SK-N-SH (cell line): Measurements from ENCODE around the gene DPP10. TPM values are rescaled to one million over a fixed set of nuclear protein-coding genes. Genes with fewer than 3 reads are reported as not detected.

Experiments used
- CTCF ChIA-PET: fragments of 300-600, 350-600 bp; formaldehyde crosslinking; extraction: SDS; loops from one replicate; lab custom pipeline; 2021; lab: Yijun Ruan, JAX
- POLR2A ChIA-PET: fragments of 350-600 bp; sonication (Branson Sonifier 250); formaldehyde crosslinking; extraction: SDS; loops from one replicate; lab custom pipeline; 2020; ENCODE audit warnings: antibody characterized with exemption, inconsistent platforms; lab: Yijun Ruan, JAX
- DNase-seq: peaks from one replicate; pipeline ENCODE4 v3.0.0; 2012
- H2AFZ ChIP-seq: fragments of 200-600 bp; sonication (generic); 2 replicates; pipeline ENCODE4 v1.8.1; 2016; ENCODE audit warnings: antibody characterized with exemption, mild to moderate bottlenecking, low read depth
- H3F3A ChIP-seq: fragments of 200-600 bp; sonication (generic); replicated peaks from 2 replicates; pipeline ENCODE3; 2016; ENCODE audit warnings: antibody characterized with exemption, mild to moderate bottlenecking; ENCODE audit not compliant: insufficient read depth
- H3K27ac ChIP-seq, 2 experiments: fragments of 200-500 bp in 1 of 2; fragments of 200-600 bp in 1 of 2; sonication (Bioruptor generic) in 1 of 2; sonication (generic), shearing (Covaris generic) in 1 of 2; 2 replicates each; pipeline versions ENCODE4 v1.5.1 to v1.6.1; 2014 to 2016; ENCODE audit warnings: low read depth in 2 of 2, inconsistent platforms in 1 of 2, low read length in 1 of 2, mild to moderate bottlenecking in 1 of 2, mixed read lengths in 1 of 2
- H3K27me3 ChIP-seq: fragments of 200-600 bp; sonication (generic), shearing (Covaris generic); 2 replicates; pipeline ENCODE4 v1.6.1; 2016; ENCODE audit warnings: mixed run types; ENCODE audit not compliant: insufficient read depth
- H3K36me3 ChIP-seq, 2 experiments: fragments of 200-500 bp in 1 of 2; fragments of 200-600 bp in 1 of 2; sonication (Bioruptor generic) in 1 of 2; sonication (generic) in 1 of 2; replicated peaks in 1 of 2; 2 replicates each; pipeline versions ENCODE3 to v1.5.1; 2014 to 2016; ENCODE audit warnings: low read length in 1 of 2, mild to moderate bottlenecking in 1 of 2; ENCODE audit not compliant: insufficient read depth in 2 of 2, control insufficient read depth in 1 of 2
- H3K4me1 ChIP-seq, 2 experiments: fragments of 200-500 bp in 1 of 2; fragments of 200-600 bp in 1 of 2; sonication (Bioruptor generic) in 1 of 2; sonication (generic), shearing (Covaris generic) in 1 of 2; 2 replicates each; pipeline versions ENCODE4 v1.5.1 to v1.6.1; 2014 to 2016; ENCODE audit warnings: low read depth in 1 of 2, low read length in 1 of 2, mixed run types in 1 of 2; ENCODE audit not compliant: insufficient read depth in 2 of 2, control insufficient read depth in 1 of 2
- H3K4me2 ChIP-seq: fragments of 200-600 bp; sonication (generic), shearing (Covaris generic); 2 replicates; pipeline ENCODE4 v1.6.1; 2017; ENCODE audit warnings: mixed run types
- H3K4me3 ChIP-seq, 2 experiments: fragments of 200-500 bp in 1 of 2; fragments of 200-600 bp in 1 of 2; sonication (Bioruptor generic) in 1 of 2; sonication (generic), shearing (Covaris generic) in 1 of 2; 2 replicates each; pipeline versions ENCODE4 v1.5.1 to v1.8.1; 2014 to 2016; ENCODE audit warnings: low read depth in 2 of 2, inconsistent platforms in 1 of 2, low read length in 1 of 2, mild to moderate bottlenecking in 1 of 2, mixed read lengths in 1 of 2, moderate library complexity in 1 of 2
- H3K79me2 ChIP-seq: fragments of 200-600 bp; sonication (generic); 2 replicates; pipeline ENCODE4 v1.8.1; 2017; ENCODE audit warnings: mild to moderate bottlenecking; ENCODE audit not compliant: insufficient read depth
- H3K9ac ChIP-seq: fragments of 200-600 bp; sonication (generic); 2 replicates; pipeline ENCODE4 v1.6.1; 2017; ENCODE audit warnings: mixed run types
- H3K9me2 ChIP-seq: fragments of 200-600 bp; sonication (generic); 2 replicates; pipeline ENCODE4 v1.6.1; 2017; ENCODE audit warnings: mixed run types
- H3K9me3 ChIP-seq: fragments of 200-600 bp; sonication (generic); 2 replicates; pipeline ENCODE4 v1.6.1; 2017; ENCODE audit warnings: mixed run types, mild to moderate bottlenecking, moderate library complexity
- H4K20me1 ChIP-seq: fragments of 200-600 bp; sonication (generic); 2 replicates; pipeline ENCODE4 v1.6.1; 2017; ENCODE audit warnings: mild to moderate bottlenecking, mixed run types; ENCODE audit not compliant: insufficient read depth
- CHD2 ChIP-seq: fragments of 150-350 bp; IDR thresholded peaks from 2 replicates; pipeline ENCODE4 v1.6.1; 2018; ENCODE audit warnings: low read length; ENCODE audit not compliant: partially characterized antibody
- ELF1 ChIP-seq: IDR thresholded peaks from 2 replicates; pipeline ENCODE4 v1.4.0; 2012
- EP300 ChIP-seq, 2 experiments: IDR thresholded peaks; 2 replicates each; pipeline versions ENCODE4 v1.4.0 to v1.6.1; 2012; ENCODE audit warnings: borderline replicate concordance in 1 of 2, low read depth in 1 of 2, low read length in 1 of 2
- FOSL2 ChIP-seq: IDR thresholded peaks from 2 replicates; pipeline ENCODE4 v1.4.0; 2012; ENCODE audit warnings: low read depth, mild to moderate bottlenecking, moderate library complexity, borderline replicate concordance
- FOXM1 ChIP-seq: IDR thresholded peaks from 2 replicates; pipeline ENCODE4 v1.4.0; 2012; ENCODE audit warnings: low read depth, mild to moderate bottlenecking
- GATA2 ChIP-seq: sonication (generic); formaldehyde crosslinking; IDR thresholded peaks from 2 replicates; pipeline ENCODE4 v1.5.0; 2020; ENCODE audit warnings: mild to moderate bottlenecking, missing genetic modification reagents
- JUND ChIP-seq: IDR thresholded peaks from 2 replicates; pipeline ENCODE4 v1.4.0; 2012
- MEF2A ChIP-seq: IDR thresholded peaks from 2 replicates; pipeline ENCODE4 v1.4.0; 2012; ENCODE audit warnings: low read depth, borderline replicate concordance
- NFIC ChIP-seq: IDR thresholded peaks from 2 replicates; pipeline ENCODE4 v1.4.0; 2012; ENCODE audit warnings: borderline replicate concordance
- NRF1 ChIP-seq: IDR thresholded peaks from 2 replicates; pipeline ENCODE4 v1.6.1; 2012; ENCODE audit warnings: low read depth, mild to moderate bottlenecking, low read length
- POLR2AphosphoS5 ChIP-seq: IDR thresholded peaks from 2 replicates; pipeline ENCODE4 v1.6.1; 2012; ENCODE audit warnings: low read depth, low read length
- TCF12 ChIP-seq: IDR thresholded peaks from 2 replicates; pipeline ENCODE4 v1.4.0; 2012
- TEAD4 ChIP-seq: IDR thresholded peaks from 2 replicates; pipeline ENCODE4 v1.4.0; 2012; ENCODE audit warnings: mild to moderate bottlenecking, borderline replicate concordance; ENCODE audit not compliant: insufficient read depth
- WGBS: methylation state at CpG from one replicate; pipeline ENCODE4 v1.1.6; 2017; ENCODE audit warnings: low lambda C conversion rate; 5-methylcytosine and 5-hydroxymethylcytosine counted together
- polyA plus RNA-seq, 3 experiments: library from polyadenylated mRNA; depleted of rRNA; stranded (reverse); fragments of >200 nt; gene quantifications; 2 replicates each; pipeline ENCODE4 v1.2.3, GENCODE V29; 2012
- TF ChIP-seq, protein P1 (sequence below): IDR thresholded peaks from 2 replicates; pipeline ENCODE4 v1.6.1; 2012; ENCODE audit warnings: mild to moderate bottlenecking, low read depth, low read length, moderate library complexity
- TF ChIP-seq, protein P2 (sequence below): fragments of 150-350 bp; IDR thresholded peaks from 2 replicates; pipeline ENCODE4 v1.6.1; 2016; ENCODE audit warnings: mild to moderate bottlenecking, low read depth, low read length
- TF ChIP-seq, protein P3 (sequence below): IDR thresholded peaks from 2 replicates; pipeline ENCODE4; 2012
- TF ChIP-seq, protein P4 (sequence below): fragments of 150-350 bp; IDR thresholded peaks from 2 replicates; pipeline ENCODE4 v1.6.1; 2017; ENCODE audit warnings: antibody characterized with exemption, low read length, low read depth, borderline replicate concordance

DPP10 gene
- polyA plus RNA-seq, 1 of the 3 experiments (the other 2 are of a cell fraction), result not detected

DNA sequence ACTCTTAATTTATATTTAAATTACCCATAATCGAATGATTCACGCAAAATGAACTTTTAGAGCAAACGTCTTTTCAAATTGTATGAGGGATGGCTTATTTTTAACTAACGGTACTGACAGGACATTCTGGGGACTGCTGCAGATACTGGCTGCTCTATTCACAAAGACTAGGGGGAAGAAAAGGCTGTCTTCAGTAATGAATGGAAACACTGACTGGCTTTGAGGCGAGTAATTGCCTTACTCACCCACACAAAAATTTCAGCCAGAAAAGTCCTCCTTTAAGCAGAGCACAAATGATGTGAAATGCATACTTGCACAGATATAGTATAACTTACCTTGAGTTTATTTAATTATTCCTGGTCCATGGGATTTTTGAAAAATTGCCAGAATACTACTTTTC, 852.6 kb downstream of the DPP10 start:
- Histone ChIP-seq H3K79me2 (no peaks in the 10 kb centered on the region), H3K4me1 (no peaks in the 10 kb centered on the region), H3K27ac (no peak overlapping the region), H3K36me3 (no peaks in the 10 kb centered on the region), H2AFZ (no peak overlapping the region), H3F3A (no peaks in the 10 kb centered on the region), H3K9me3 (no peaks in the 10 kb centered on the region), H3K9ac (no peak overlapping the region), H3K4me2 (no peak overlapping the region), H3K4me3 (no peak overlapping the region), H4K20me1 (no peaks in the 10 kb centered on the region), H3K27me3 (no peaks in the 10 kb centered on the region), H3K9me2 (no peaks in the 10 kb centered on the region)
- TF ChIP-seq CHD2 (no peak), FOSL2 (no peak), FOXM1 (no peak), TCF12 (no peak), NFIC (no peak), NRF1 (no peak), EP300 (IDR thresholded peaks at IDR 0.05; ENCODE audit: borderline replicate concordance in 1 of 2, low read depth in 1 of 2, low read length in 1 of 2) (no peak), POLR2AphosphoS5 (no peak), MEF2A (no peak), JUND (no peak), TEAD4 (no peak), ELF1 (no peak), GATA2 (CRISPR knock-in tag) (no peak)
- TF ChIP-seq, protein P1, sequence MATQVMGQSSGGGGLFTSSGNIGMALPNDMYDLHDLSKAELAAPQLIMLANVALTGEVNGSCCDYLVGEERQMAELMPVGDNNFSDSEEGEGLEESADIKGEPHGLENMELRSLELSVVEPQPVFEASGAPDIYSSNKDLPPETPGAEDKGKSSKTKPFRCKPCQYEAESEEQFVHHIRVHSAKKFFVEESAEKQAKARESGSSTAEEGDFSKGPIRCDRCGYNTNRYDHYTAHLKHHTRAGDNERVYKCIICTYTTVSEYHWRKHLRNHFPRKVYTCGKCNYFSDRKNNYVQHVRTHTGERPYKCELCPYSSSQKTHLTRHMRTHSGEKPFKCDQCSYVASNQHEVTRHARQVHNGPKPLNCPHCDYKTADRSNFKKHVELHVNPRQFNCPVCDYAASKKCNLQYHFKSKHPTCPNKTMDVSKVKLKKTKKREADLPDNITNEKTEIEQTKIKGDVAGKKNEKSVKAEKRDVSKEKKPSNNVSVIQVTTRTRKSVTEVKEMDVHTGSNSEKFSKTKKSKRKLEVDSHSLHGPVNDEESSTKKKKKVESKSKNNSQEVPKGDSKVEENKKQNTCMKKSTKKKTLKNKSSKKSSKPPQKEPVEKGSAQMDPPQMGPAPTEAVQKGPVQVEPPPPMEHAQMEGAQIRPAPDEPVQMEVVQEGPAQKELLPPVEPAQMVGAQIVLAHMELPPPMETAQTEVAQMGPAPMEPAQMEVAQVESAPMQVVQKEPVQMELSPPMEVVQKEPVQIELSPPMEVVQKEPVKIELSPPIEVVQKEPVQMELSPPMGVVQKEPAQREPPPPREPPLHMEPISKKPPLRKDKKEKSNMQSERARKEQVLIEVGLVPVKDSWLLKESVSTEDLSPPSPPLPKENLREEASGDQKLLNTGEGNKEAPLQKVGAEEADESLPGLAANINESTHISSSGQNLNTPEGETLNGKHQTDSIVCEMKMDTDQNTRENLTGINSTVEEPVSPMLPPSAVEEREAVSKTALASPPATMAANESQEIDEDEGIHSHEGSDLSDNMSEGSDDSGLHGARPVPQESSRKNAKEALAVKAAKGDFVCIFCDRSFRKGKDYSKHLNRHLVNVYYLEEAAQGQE, result no peak
- TF ChIP-seq, protein P2, sequence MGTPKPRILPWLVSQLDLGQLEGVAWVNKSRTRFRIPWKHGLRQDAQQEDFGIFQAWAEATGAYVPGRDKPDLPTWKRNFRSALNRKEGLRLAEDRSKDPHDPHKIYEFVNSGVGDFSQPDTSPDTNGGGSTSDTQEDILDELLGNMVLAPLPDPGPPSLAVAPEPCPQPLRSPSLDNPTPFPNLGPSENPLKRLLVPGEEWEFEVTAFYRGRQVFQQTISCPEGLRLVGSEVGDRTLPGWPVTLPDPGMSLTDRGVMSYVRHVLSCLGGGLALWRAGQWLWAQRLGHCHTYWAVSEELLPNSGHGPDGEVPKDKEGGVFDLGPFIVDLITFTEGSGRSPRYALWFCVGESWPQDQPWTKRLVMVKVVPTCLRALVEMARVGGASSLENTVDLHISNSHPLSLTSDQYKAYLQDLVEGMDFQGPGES, result no peak
- TF ChIP-seq, protein P3, sequence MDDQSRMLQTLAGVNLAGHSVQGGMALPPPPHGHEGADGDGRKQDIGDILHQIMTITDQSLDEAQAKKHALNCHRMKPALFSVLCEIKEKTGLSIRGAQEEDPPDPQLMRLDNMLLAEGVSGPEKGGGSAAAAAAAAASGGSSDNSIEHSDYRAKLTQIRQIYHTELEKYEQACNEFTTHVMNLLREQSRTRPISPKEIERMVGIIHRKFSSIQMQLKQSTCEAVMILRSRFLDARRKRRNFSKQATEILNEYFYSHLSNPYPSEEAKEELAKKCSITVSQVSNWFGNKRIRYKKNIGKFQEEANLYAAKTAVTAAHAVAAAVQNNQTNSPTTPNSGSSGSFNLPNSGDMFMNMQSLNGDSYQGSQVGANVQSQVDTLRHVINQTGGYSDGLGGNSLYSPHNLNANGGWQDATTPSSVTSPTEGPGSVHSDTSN, result no peak
- TF ChIP-seq, protein P4, sequence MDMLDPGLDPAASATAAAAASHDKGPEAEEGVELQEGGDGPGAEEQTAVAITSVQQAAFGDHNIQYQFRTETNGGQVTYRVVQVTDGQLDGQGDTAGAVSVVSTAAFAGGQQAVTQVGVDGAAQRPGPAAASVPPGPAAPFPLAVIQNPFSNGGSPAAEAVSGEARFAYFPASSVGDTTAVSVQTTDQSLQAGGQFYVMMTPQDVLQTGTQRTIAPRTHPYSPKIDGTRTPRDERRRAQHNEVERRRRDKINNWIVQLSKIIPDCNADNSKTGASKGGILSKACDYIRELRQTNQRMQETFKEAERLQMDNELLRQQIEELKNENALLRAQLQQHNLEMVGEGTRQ, result no peak
- no peak for DNase-seq
- CTCF ChIA-PET, result no interaction called here
- WGBS, result 12% methylated on average over 5 of the region's 5 CpGs
- POLR2A ChIA-PET, result no interaction called here
